Measurements from ENCODE around the gene GIPC2. TPM values are rescaled to one million over a fixed set of nuclear protein-coding genes. Genes with fewer than 3 reads are reported as not detected.

The GIPC2 gene
- polyA plus RNA-seq, 1 experiment: 0.04 TPM

- Histone ChIP-seq H3K4me3 (ENCODE audit: low read depth, low read length) (no peak overlapping the region), H3K36me3 (ENCODE audit: control insufficient read depth, insufficient read depth, low read length) (no peaks in the 10 kb centered on the region), H3K27me3 (ENCODE audit: control insufficient read depth, insufficient read depth, low read length) (no peaks in the 10 kb centered on the region)
- CTCF ChIA-PET: no interaction called here
- TF ChIP-seq CTCF (IDR thresholded peaks at IDR 0.05; ENCODE audit: insufficient read depth, low read depth, low read length): no peak
- POLR2A ChIA-PET: interaction anchor here (0.7 to 0.9 kb wide), 2 partner anchors 88 to 91 kb away, joined by 3 to 5 read pairs; partner anchors contain the start of gene DNAJB4
- no peak for DNase-seq (ENCODE audit: low read depth)
Observed at GRCh38 chr1:78095593-78095992, 49.8 kb downstream of the GIPC2 start.

GRCh38 chr1:78096017-78096416 lies 50.3 kb downstream of the GIPC2 start:
- CTCF ChIA-PET: no interaction called here
- H3K4me3 ChIP-seq (ENCODE audit: low read depth, low read length): no peak overlapping the region
- no peaks in the 10 kb centered on the region for H3K27me3 ChIP-seq (ENCODE audit: control insufficient read depth, insufficient read depth, low read length)
- DNase-seq (ENCODE audit: low read depth): no peak
- H3K36me3 ChIP-seq (ENCODE audit: control insufficient read depth, insufficient read depth, low read length): no peaks in the 10 kb centered on the region
- no peak for TF ChIP-seq CTCF (IDR thresholded peaks at IDR 0.05; ENCODE audit: insufficient read depth, low read depth, low read length)
- POLR2A ChIA-PET: interaction anchor here (1.0 kb wide), 1 partner anchor 91 kb away, joined by 5 read pairs; the partner anchor contains the start of gene DNAJB4

- Histone ChIP-seq H3K4me3 (ENCODE audit: low read depth, low read length) (no peak overlapping the region), H3K36me3 (ENCODE audit: control insufficient read depth, insufficient read depth, low read length) (no peaks in the 10 kb centered on the region), H3K27me3 (ENCODE audit: control insufficient read depth, insufficient read depth, low read length) (no peaks in the 10 kb centered on the region)
- no peak for TF ChIP-seq CTCF (IDR thresholded peaks at IDR 0.05; ENCODE audit: insufficient read depth, low read depth, low read length)
- no peak for DNase-seq (ENCODE audit: low read depth)
- CTCF ChIA-PET: no interaction called here
- POLR2A ChIA-PET: interaction anchor here (1.0 kb wide), 1 partner anchor 92 kb away, joined by 5 read pairs; the partner anchor contains the start of gene DNAJB4
Observed at GRCh38 chr1:78096976-78097375, 51.2 kb downstream of the GIPC2 start.

- no peak overlapping the region for H3K4me3 ChIP-seq (ENCODE audit: low read depth, low read length)
- ChIA-PET CTCF (interaction anchor here (0.9 to 1.3 kb wide), 2 partner anchors 14 to 195 kb away, joined by 3 to 4 read pairs; no protein-coding TSS in a partner anchor), POLR2A (interaction anchor here (1.6 kb wide), 1 partner anchor 96 kb away, joined by 4 read pairs; the partner anchor contains the start of gene DNAJB4)
- no peak for TF ChIP-seq CTCF (IDR thresholded peaks at IDR 0.05; ENCODE audit: insufficient read depth, low read depth, low read length)
- H3K27me3 ChIP-seq (ENCODE audit: control insufficient read depth, insufficient read depth, low read length): no peaks in the 10 kb centered on the region
- DNase-seq (ENCODE audit: low read depth): no peak
- no peaks in the 10 kb centered on the region for H3K36me3 ChIP-seq (ENCODE audit: control insufficient read depth, insufficient read depth, low read length)
Observed at GRCh38 chr1:78101051-78101450, 55.3 kb downstream of the GIPC2 start.

DNA sequence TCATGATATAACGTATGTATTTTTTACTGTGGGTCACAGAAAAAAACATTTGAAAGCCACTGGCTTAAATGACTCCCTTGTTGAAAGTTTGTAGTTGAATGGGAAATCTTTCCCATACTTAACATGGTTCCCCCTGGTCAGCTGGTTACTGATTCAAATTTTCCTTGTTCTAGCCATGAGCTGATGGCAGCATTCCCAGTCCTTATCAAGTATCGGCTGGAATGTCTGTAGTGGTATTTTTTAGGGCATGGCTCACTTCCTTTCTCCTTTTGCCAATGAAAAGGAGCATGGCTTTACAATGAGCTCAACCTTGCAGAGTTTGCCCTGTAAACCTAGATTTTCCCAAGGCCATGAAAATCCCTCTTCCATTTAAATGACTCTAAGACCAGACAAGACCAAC lies 55.7 kb downstream of the GIPC2 start:
- TF ChIP-seq CTCF (IDR thresholded peaks at IDR 0.05; ENCODE audit: insufficient read depth, low read depth, low read length): no peak
- ChIA-PET POLR2A (interaction anchor here (1.6 kb wide), 1 partner anchor 97 kb away, joined by 4 read pairs; the partner anchor contains the start of gene DNAJB4), CTCF (no interaction called here)
- H3K27me3 ChIP-seq (ENCODE audit: control insufficient read depth, insufficient read depth, low read length): no peaks in the 10 kb centered on the region
- DNase-seq (ENCODE audit: low read depth): peak; percentile 76
- H3K4me3 ChIP-seq (ENCODE audit: low read depth, low read length): no peak overlapping the region
- no peaks in the 10 kb centered on the region for H3K36me3 ChIP-seq (ENCODE audit: control insufficient read depth, insufficient read depth, low read length)
